Fibroblast of lung (primary cell): ENCODE results near the gene SLC25A1.

Experiments
- CTCF ChIP-seq, 2 donors: IDR thresholded peaks in 1 of 2; conservative IDR thresholded peaks in 1 of 2; 1 replicate in 1 of 2; 2 replicates in 1 of 2; pipeline ENCODE4 v1.5.1; 2011 to 2012; ENCODE audit warnings: low read length in 2 of 2, control low read depth in 1 of 2, inconsistent platforms in 1 of 2, low read depth in 1 of 2, mild to moderate bottlenecking in 1 of 2
- EZH2 ChIP-seq: IDR thresholded peaks from 2 replicates; pipeline ENCODE4 v1.5.1; 2012; ENCODE audit warnings: low read length, control low read depth, mild to moderate bottlenecking; ENCODE audit errors: missing control alignments

GRCh38 chr22:19142394-19142793 is 36.1 kb downstream of the SLC25A1 start:
- TF ChIP-seq CTCF (conservative IDR thresholded peaks at IDR 0.05 in 1 of 2, IDR thresholded peaks at IDR 0.05 in 1 of 2; ENCODE audit: low read depth in 1 of 2, low read length in 2 of 2): no peak
- no peak for TF ChIP-seq EZH2
